Endothelial cell of umbilical vein (primary cell): Measurements from ENCODE around the gene MT1E. TPM values are rescaled to one million over a fixed set of nuclear protein-coding genes. Genes with fewer than 3 reads are reported as not detected.

Experiments used
- BruUV-seq: library from RNA; stranded (reverse); fragments of 400-500 nt; replicated peaks from 2 replicates; lab custom pipeline; 2021; lab: Mats Ljungman, UMichigan
- CTCF ChIA-PET: fragments of 300-600, 350-600 bp; sonication (Branson Sonifier 250); formaldehyde crosslinking; loops from one replicate; lab custom pipeline; 2021; ENCODE audit warnings: antibody characterized with exemption, inconsistent platforms; lab: Charles Lee
- POLR2A ChIA-PET: fragments of 300-600, 350-600 bp; sonication (Branson Sonifier 250); formaldehyde crosslinking; loops from one replicate; lab custom pipeline; 2021; ENCODE audit warnings: antibody characterized with exemption, inconsistent platforms; lab: Charles Lee
- DNase-seq: peaks from one replicate; pipeline ENCODE4 v3.0.0-alpha.2; 2011; ENCODE audit warnings: low read depth, low spot score
- FAIRE-seq: peaks from 2 replicates; lab custom pipeline; 2011; peaks lifted over from hg19 to GRCh38; lab: Jason Lieb, UNC
- H2AFZ ChIP-seq: 2 replicates; pipeline ENCODE4 v1.6.0; 2012; ENCODE audit warnings: low read depth, low read length, control low read depth, inconsistent platforms
- H3K27ac ChIP-seq: 2 replicates; pipeline ENCODE4 v1.5.1; 2011; ENCODE audit warnings: low read depth, mild to moderate bottlenecking, control low read depth, low read length, moderate library complexity; ENCODE audit not compliant: insufficient read depth
- H3K27me3 ChIP-seq, 2 experiments: 2 replicates each; pipeline versions ENCODE4 v1.6.0 to v1.6.1; 2011; ENCODE audit warnings: low read length in 2 of 2, mixed read lengths in 1 of 2; ENCODE audit not compliant: control insufficient read depth in 2 of 2, insufficient read depth in 2 of 2
- H3K36me3 ChIP-seq, 2 experiments: 2 replicates in 1 of 2; 3 replicates in 1 of 2; pipeline ENCODE4 v1.5.1; 2011; ENCODE audit warnings: low read length in 2 of 2, mild to moderate bottlenecking in 1 of 2, moderate library complexity in 1 of 2; ENCODE audit not compliant: control insufficient read depth in 2 of 2, insufficient read depth in 2 of 2; ENCODE audit errors: extremely low read depth in 1 of 2
- H3K4me1 ChIP-seq: 3 replicates; pipeline ENCODE4 v1.5.1; 2011; ENCODE audit warnings: mild to moderate bottlenecking, low read length; ENCODE audit not compliant: control insufficient read depth, insufficient read depth; ENCODE audit errors: extremely low read depth
- H3K4me2 ChIP-seq: 2 replicates; pipeline ENCODE4 v1.6.1; 2011; ENCODE audit warnings: low read length, control low read depth, mixed read lengths; ENCODE audit not compliant: insufficient read depth
- H3K4me3 ChIP-seq, 3 experiments: fragments of 200-600 bp in 1 of 3; sonication (generic), shearing (Covaris generic) in 1 of 3; replicated peaks in 1 of 3; 2 replicates each; pipeline ENCODE4 v1.5.1; 2011 to 2016; ENCODE audit warnings: control low read depth in 3 of 3, low read length in 3 of 3, mild to moderate bottlenecking in 2 of 3, inconsistent platforms in 1 of 3, low read depth in 1 of 3, moderate library complexity in 1 of 3; ENCODE audit not compliant: insufficient read depth in 1 of 3
- H3K79me2 ChIP-seq: 2 replicates; pipeline ENCODE4 v1.6.0; 2012; ENCODE audit warnings: low read length, inconsistent platforms; ENCODE audit not compliant: control insufficient read depth, insufficient read depth
- H3K9ac ChIP-seq: replicated peaks from 2 replicates; pipeline ENCODE3; 2011; ENCODE audit warnings: low read length, control low read depth; ENCODE audit not compliant: insufficient read depth; ENCODE audit errors: extremely low read depth
- H3K9me1 ChIP-seq: replicated peaks from 3 replicates; pipeline ENCODE4 v1.6.0; 2011; ENCODE audit warnings: mild to moderate bottlenecking, low read length; ENCODE audit not compliant: control insufficient read depth, insufficient read depth; ENCODE audit errors: extremely low read depth
- H3K9me3 ChIP-seq: replicated peaks from 2 replicates; pipeline ENCODE4 v1.5.1; 2012; ENCODE audit warnings: low read length, inconsistent platforms; ENCODE audit not compliant: control insufficient read depth, insufficient read depth
- H4K20me1 ChIP-seq: replicated peaks from 2 replicates; pipeline ENCODE3; 2011; ENCODE audit warnings: mild to moderate bottlenecking, low read length; ENCODE audit not compliant: control insufficient read depth, insufficient read depth; ENCODE audit errors: extremely low read depth
- CTCF ChIP-seq, 2 donors: IDR thresholded peaks; 1 replicate in 1 of 2; 2 replicates in 1 of 2; pipeline ENCODE4 v1.5.1; 2011; ENCODE audit warnings: low read length in 2 of 2, mild to moderate bottlenecking in 2 of 2, moderate library complexity in 2 of 2, control low read depth in 1 of 2, inconsistent platforms in 1 of 2, low read depth in 1 of 2; ENCODE audit not compliant: insufficient read depth in 1 of 2; ENCODE audit errors: extremely low read depth in 1 of 2
- FOS ChIP-seq: IDR thresholded peaks from 2 replicates; pipeline ENCODE4 v1.6.1; 2011; ENCODE audit warnings: mild to moderate bottlenecking, low read length, moderate library complexity, borderline replicate concordance; ENCODE audit not compliant: insufficient read depth
- JUN ChIP-seq: IDR thresholded peaks from 2 replicates; pipeline ENCODE4 v1.6.1; 2011; ENCODE audit warnings: borderline replicate concordance, low read depth; ENCODE audit not compliant: insufficient read length, insufficient read depth
- MYC ChIP-seq: IDR thresholded peaks from one replicate; pipeline ENCODE4 v1.6.1; 2011; ENCODE audit warnings: mild to moderate bottlenecking, low read depth, low read length
- POLR2A ChIP-seq: IDR thresholded peaks from 2 replicates; pipeline ENCODE4 v1.6.1; 2012; ENCODE audit warnings: low read depth, mild to moderate bottlenecking, control low read depth, low read length
- dilution Hi-C: fragments of 300-500 bp; cut with MboI; formaldehyde crosslinking; loops from one replicate; pipeline ENCODE4 v1.15.0; 2019; ENCODE audit warnings: low sequenced_read_pairs; ENCODE audit not compliant: extremely low pct_ligation_motif_present
- intact Hi-C: fragments of 100-400 bp; cut with micrococcal nuclease; formaldehyde crosslinking; loops from one replicate; pipeline ENCODE4 v1.10.0; 2022
- polyA plus RNA-seq, 4 experiments: library from polyadenylated mRNA; depleted of rRNA in 3 of 4; stranded (reverse) in 3 of 4; unstranded in 1 of 4; fragments of >200 nt; gene quantifications; 2 replicates each; pipeline versions ENCODE4 v1.2.1 to v1.2.3, GENCODE V29; 2011 to 2012; ENCODE audit warnings: missing spikeins in 1 of 4
- total RNA-seq: library from RNA; stranded (reverse); gene quantifications from 2 replicates; pipeline ENCODE4 v1.2.3, GENCODE V29; 2021

Gene MT1E
- total and polyA plus RNA-seq, 2 donors (not counting 3 experiments of a cell fraction or from before 2014, with no cell fraction given): 208 to 346 TPM

GRCh38 chr16:56631832-56632155, 6.2 kb downstream of the MT1E start:
- CTCF ChIA-PET: interaction anchor here (1.0 to 2.5 kb wide), 3 partner anchors 28 to 39 kb away, joined by 3 to 14 read pairs (median 6); no protein-coding TSS in a partner anchor
- dilution Hi-C loops (no loop called here), intact Hi-C loops (no loop called here)

GRCh38 chr16:56632156-56632847, 6.7 kb downstream of the MT1E start, which contains the start of gene MT1M:
TSS of gene MT1M (plus strand) at chr16:56632659. CDS start at chr16:56632732, 73 bp downstream.
- TF ChIP-seq MYC (no peak), CTCF (IDR thresholded peaks at IDR 0.05; ENCODE audit: extremely low read depth in 1 of 2, insufficient read depth in 1 of 2, low read depth in 1 of 2, low read length in 2 of 2) (no peak), POLR2A (no peak), FOS (no peak), JUN (no peak)
- dilution Hi-C loops (no loop called here), intact Hi-C loops (no loop called here)
- ChIA-PET POLR2A (no interaction called here), CTCF (interaction anchor here (1.0 to 2.5 kb wide), 3 partner anchors 29 to 40 kb away, joined by 3 to 14 read pairs (median 6); no protein-coding TSS in a partner anchor)
- H3K9me1 ChIP-seq: no peaks in the 10 kb centered on the region
- peaks cover 16% of the 10 kb centered on the region for H3K4me1 ChIP-seq
- H3K4me3 ChIP-seq: peak within 1 kb of the TSS; percentile 25 to 42 (median 31)
- H3K9me3 ChIP-seq: no peaks in the 10 kb centered on the region
- FAIRE-seq (peak; percentile 52), DNase-seq (no peak)
- H3K4me2 ChIP-seq: peak within 1 kb of the TSS; percentile 83
- H3K9ac ChIP-seq: peak within 1 kb of the TSS; percentile 2
- BruUV-seq: no TSS peak
- peak within 1 kb of the TSS; percentile 61 for H2AFZ ChIP-seq
- peaks cover 28 to 32% of the 10 kb centered on the region in 2 experiments for H3K27me3 ChIP-seq
- no peak within 1 kb of the TSS for H3K27ac ChIP-seq
- H3K36me3 ChIP-seq: no peaks in the 10 kb centered on the region
- no peaks in the 10 kb centered on the region for H3K79me2 ChIP-seq
- H4K20me1 ChIP-seq: no peaks in the 10 kb centered on the region

More at GRCh38 chr16:56631832-56632155, 6.2 kb downstream of the MT1E start:
- Histone ChIP-seq H3K4me1 (peaks cover 20% of the 10 kb centered on the region), H3K9me3 (no peaks in the 10 kb centered on the region), H4K20me1 (no peaks in the 10 kb centered on the region), H2AFZ (peak overlapping the region; percentile 61), H3K4me2 (peak overlapping the region; percentile 83), H3K9ac (no peak overlapping the region), H3K4me3 (peak overlapping the region in 2 of 3 experiments; percentile 2 to 42), H3K9me1 (no peaks in the 10 kb centered on the region), H3K36me3 (no peaks in the 10 kb centered on the region), H3K27me3 (peaks cover 25 to 28% of the 10 kb centered on the region in 2 experiments), H3K27ac (no peak overlapping the region), H3K79me2 (no peaks in the 10 kb centered on the region)
- DNase-seq: no peak
- no peak for TF ChIP-seq JUN
- no peak for TF ChIP-seq FOS
- POLR2A ChIA-PET: no interaction called here
- FAIRE-seq: no peak
- BruUV-seq: no TSS peak
